Ectodermal cell (in vitro differentiated cells): ENCODE results near the gene ROBO1.

Source experiments
- H3K27ac ChIP-seq: 2 replicates; pipeline ENCODE4 v1.7.0; 2013; ENCODE audit warnings: mild to moderate bottlenecking, low read depth, low read length; ENCODE audit not compliant: insufficient read depth, poor library complexity, severe bottlenecking
- H3K27me3 ChIP-seq: 2 replicates; pipeline ENCODE4 v1.7.0; 2013; ENCODE audit warnings: mild to moderate bottlenecking, low read length; ENCODE audit not compliant: insufficient read depth, control insufficient read depth, poor library complexity, severe bottlenecking
- H3K36me3 ChIP-seq: one replicate; pipeline ENCODE4 v1.7.0; 2013; ENCODE audit warnings: low read length; ENCODE audit not compliant: control insufficient read depth, insufficient read depth
- H3K4me1 ChIP-seq: one replicate; pipeline ENCODE4 v1.7.0; 2013; ENCODE audit warnings: low read length; ENCODE audit not compliant: control insufficient read depth, insufficient read depth
- H3K4me3 ChIP-seq: 2 replicates; pipeline ENCODE4 v1.7.0; 2013; ENCODE audit warnings: low read depth, low read length, control low read depth; ENCODE audit not compliant: insufficient read depth
- H3K9me3 ChIP-seq: 2 replicates; pipeline ENCODE4 v1.7.0; 2013; ENCODE audit warnings: mild to moderate bottlenecking, low read length, moderate library complexity; ENCODE audit not compliant: control insufficient read depth
- WGBS, 2 experiments: methylation state at CpG; one replicate each; pipeline ENCODE4 v1.1.7; 2013; ENCODE audit warnings: missing lambda C conversion rate in 2 of 2; 5-methylcytosine and 5-hydroxymethylcytosine counted together

The ROBO1 gene

GRCh38 chr3:78912259-78912658 lies 855.5 kb downstream of the ROBO1 start:
- Histone ChIP-seq H3K4me1 (no peaks in the 10 kb centered on the region), H3K4me3 (no peak overlapping the region)
- WGBS, 2 experiments = 93 to 97% methylated on average over 5 of the region's 5 CpGs

GRCh38 chr3:78911394-78911793 lies 856.4 kb downstream of the ROBO1 start:
- Histone ChIP-seq H3K4me3 (no peak overlapping the region), H3K36me3 (no peaks in the 10 kb centered on the region), H3K4me1 (no peaks in the 10 kb centered on the region), H3K27ac (no peak overlapping the region), H3K27me3 (no peaks in the 10 kb centered on the region), H3K9me3 (no peaks in the 10 kb centered on the region)
- WGBS, 2 experiments = 94 to 95% methylated on average over 4 of the region's 4 CpGs

More at GRCh38 chr3:78912259-78912658, 855.5 kb downstream of the ROBO1 start:
- H3K36me3 ChIP-seq = no peaks in the 10 kb centered on the region
- no peaks in the 10 kb centered on the region for H3K27me3 ChIP-seq
- no peak overlapping the region for H3K27ac ChIP-seq
- H3K9me3 ChIP-seq = no peaks in the 10 kb centered on the region

- H3K9me3 ChIP-seq = no peaks in the 10 kb centered on the region
- H3K4me3 ChIP-seq = no peak overlapping the region
- no peaks in the 10 kb centered on the region for H3K4me1 ChIP-seq
- no peaks in the 10 kb centered on the region for H3K36me3 ChIP-seq
- WGBS, 2 experiments = 97 to 100% methylated on average over 3 of the region's 3 CpGs
- H3K27me3 ChIP-seq = no peaks in the 10 kb centered on the region
- H3K27ac ChIP-seq = no peak overlapping the region
These were observed 859.6 kb downstream of the ROBO1 start for GRCh38 chr3:78908236-78908635.

- 95 to 98% methylated on average over 1 to 2 of the region's 2 CpGs for WGBS, 2 experiments
- H3K27ac ChIP-seq = no peak overlapping the region
- H3K4me3 ChIP-seq = no peak overlapping the region
- H3K4me1 ChIP-seq = no peaks in the 10 kb centered on the region
- no peaks in the 10 kb centered on the region for H3K27me3 ChIP-seq
- H3K36me3 ChIP-seq = no peaks in the 10 kb centered on the region
- no peaks in the 10 kb centered on the region for H3K9me3 ChIP-seq
These were observed 860.4 kb downstream of the ROBO1 start for GRCh38 chr3:78907367-78907766.

- no peaks in the 10 kb centered on the region for H3K27me3 ChIP-seq
- WGBS, 2 experiments = no CpG with 5 or more reads among the region's 1 CpG
- H3K9me3 ChIP-seq = no peaks in the 10 kb centered on the region
- H3K4me1 ChIP-seq = no peaks in the 10 kb centered on the region
- no peaks in the 10 kb centered on the region for H3K36me3 ChIP-seq
- no peak overlapping the region for H3K27ac ChIP-seq
- no peak overlapping the region for H3K4me3 ChIP-seq
These were observed 860.9 kb downstream of the ROBO1 start for GRCh38 chr3:78906930-78907329.

GRCh38 chr3:78906245-78906644 lies 861.6 kb downstream of the ROBO1 start:
- no peaks in the 10 kb centered on the region for H3K27me3 ChIP-seq
- H3K36me3 ChIP-seq = no peaks in the 10 kb centered on the region
- no peak overlapping the region for H3K27ac ChIP-seq
- H3K4me1 ChIP-seq = no peaks in the 10 kb centered on the region
- H3K4me3 ChIP-seq = no peak overlapping the region
- H3K9me3 ChIP-seq = no peaks in the 10 kb centered on the region

- no peaks in the 10 kb centered on the region for H3K9me3 ChIP-seq
- H3K4me3 ChIP-seq = no peak overlapping the region
- no peaks in the 10 kb centered on the region for H3K4me1 ChIP-seq
- WGBS, 2 experiments = 92 to 100% methylated on average over 3 of the region's 3 CpGs
- no peak overlapping the region for H3K27ac ChIP-seq
- H3K27me3 ChIP-seq = no peaks in the 10 kb centered on the region
- H3K36me3 ChIP-seq = no peaks in the 10 kb centered on the region
These were observed 862.1 kb downstream of the ROBO1 start for GRCh38 chr3:78905700-78906099.

- Histone ChIP-seq H3K4me1 (peaks cover 10% of the 10 kb centered on the region), H3K27me3 (no peaks in the 10 kb centered on the region), H3K4me3 (no peak overlapping the region), H3K9me3 (no peaks in the 10 kb centered on the region), H3K27ac (no peak overlapping the region), H3K36me3 (no peaks in the 10 kb centered on the region)
- 38 to 47% methylated on average over 1 of the region's 1 CpG for WGBS, 2 experiments
These were observed 866.3 kb downstream of the ROBO1 start for GRCh38 chr3:78901544-78901943.

- Histone ChIP-seq H3K4me3 (no peak overlapping the region), H3K36me3 (no peaks in the 10 kb centered on the region), H3K9me3 (no peaks in the 10 kb centered on the region), H3K4me1 (peaks cover 10% of the 10 kb centered on the region), H3K27me3 (no peaks in the 10 kb centered on the region), H3K27ac (no peak overlapping the region)
- 97 to 100% methylated on average over 2 of the region's 3 CpGs for WGBS, 2 experiments
These were observed 866.9 kb downstream of the ROBO1 start for GRCh38 chr3:78900880-78901279.

- Histone ChIP-seq H3K9me3 (no peaks in the 10 kb centered on the region), H3K4me1 (peaks cover 10% of the 10 kb centered on the region), H3K27me3 (no peaks in the 10 kb centered on the region), H3K27ac (no peak overlapping the region), H3K4me3 (no peak overlapping the region), H3K36me3 (no peaks in the 10 kb centered on the region)
- WGBS, 2 experiments = 100% methylated on average over 1 of the region's 1 CpG; no CpG with 5 or more reads in 1 of the 2 experiments
These were observed 867.4 kb downstream of the ROBO1 start for GRCh38 chr3:78900426-78900825.

- Histone ChIP-seq H3K27ac (no peak overlapping the region), H3K4me1 (peaks cover 13% of the 10 kb centered on the region), H3K9me3 (no peaks in the 10 kb centered on the region), H3K4me3 (no peak overlapping the region), H3K36me3 (no peaks in the 10 kb centered on the region), H3K27me3 (no peaks in the 10 kb centered on the region)
These were observed 872.3 kb downstream of the ROBO1 start for GRCh38 chr3:78895528-78895927.
